Measurements from ENCODE around the gene ERLIN1.
A peak's percentile ranks its signal among the peaks of the same experiment; 100 is the strongest.

ERLIN1 gene

DNA sequence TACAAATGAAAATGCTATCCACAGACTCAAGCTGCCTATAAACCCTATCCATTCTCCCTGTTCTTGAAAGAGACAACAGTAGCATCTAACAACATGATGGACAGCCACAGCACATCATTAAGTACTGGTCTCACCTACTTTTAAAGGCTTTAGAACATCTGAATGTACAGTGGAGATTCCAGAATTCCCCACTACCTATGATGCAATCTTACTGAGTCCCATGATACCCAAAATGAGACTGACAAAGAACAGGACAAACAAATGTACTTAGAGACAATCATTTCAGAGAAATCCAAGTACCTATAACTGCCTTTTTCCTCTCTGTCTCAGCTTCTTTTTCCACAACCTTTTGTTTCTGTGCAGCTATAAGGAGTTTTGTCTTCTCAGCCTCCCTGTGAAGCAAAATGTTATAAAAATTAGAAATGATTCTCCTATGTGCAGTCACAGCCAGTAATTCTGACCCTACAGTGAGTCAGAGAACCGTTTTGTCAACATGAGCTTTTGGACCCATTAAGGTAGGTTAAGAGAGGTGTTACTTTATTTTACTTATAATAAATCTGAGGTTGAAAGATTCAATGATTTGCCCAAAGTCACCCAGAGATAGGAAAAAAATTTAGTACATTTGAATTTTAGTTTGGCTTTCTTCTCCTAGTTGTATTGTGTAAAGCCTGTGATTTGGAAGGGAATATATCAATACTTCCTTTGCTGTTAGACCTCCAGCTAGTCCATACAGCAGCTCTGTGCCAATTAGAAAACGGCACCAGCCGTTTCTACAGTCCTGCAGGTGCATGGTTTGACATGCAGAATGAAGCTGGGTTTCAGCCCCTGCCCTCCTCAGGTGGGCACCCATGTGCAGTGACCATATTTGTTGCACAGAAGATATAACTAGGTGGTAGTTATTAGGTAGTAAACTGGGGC is 21.9 kb downstream of the ERLIN1 start:
- no peak for DNase-seq (ENCODE audit: low read depth in 1 of 2, low spot score in 1 of 2)
- TF ChIP-seq JUND (IDR thresholded peaks at IDR 0.05; ENCODE audit: low read depth): no peak
- in situ Hi-C loops (cut with HindIII; ENCODE audit: low pct_unique_long_range_greater_than_20kb, low sequenced_read_pairs): no loop called here

DNA sequence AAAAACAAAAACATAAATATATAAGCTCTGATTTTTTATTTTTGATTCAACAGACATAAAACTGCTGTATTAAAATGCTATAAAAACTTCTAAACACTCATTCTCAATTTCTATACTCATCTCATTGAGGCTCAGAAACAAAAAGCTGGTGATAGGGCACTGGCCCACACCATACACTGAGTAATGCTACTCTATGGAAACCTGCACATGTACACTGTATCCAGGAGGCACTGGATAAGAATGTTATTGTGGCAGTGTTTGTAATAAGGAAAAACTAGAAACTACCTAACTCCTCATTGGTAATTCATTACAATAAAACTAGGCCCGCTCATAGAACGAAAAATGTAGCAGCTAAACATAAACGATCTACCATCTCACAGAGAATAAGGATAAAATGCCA is 23.1 kb downstream of the ERLIN1 start:
- TF ChIP-seq JUND (IDR thresholded peaks at IDR 0.05; ENCODE audit: low read depth): no peak
- in situ Hi-C loops (cut with HindIII; ENCODE audit: low pct_unique_long_range_greater_than_20kb, low sequenced_read_pairs): no loop called here
- DNase-seq (ENCODE audit: low read depth in 1 of 2, low spot score in 1 of 2): no peak

- no peak for DNase-seq (ENCODE audit: low read depth in 1 of 2, low spot score in 1 of 2)
- in situ Hi-C loops (cut with HindIII; ENCODE audit: low pct_unique_long_range_greater_than_20kb, low sequenced_read_pairs): no loop called here
- TF ChIP-seq JUND (IDR thresholded peaks at IDR 0.05; ENCODE audit: low read depth): no peak
Measured at GRCh38 chr10:100158044-100158805, 27.6 kb downstream of the ERLIN1 start.

DNA sequence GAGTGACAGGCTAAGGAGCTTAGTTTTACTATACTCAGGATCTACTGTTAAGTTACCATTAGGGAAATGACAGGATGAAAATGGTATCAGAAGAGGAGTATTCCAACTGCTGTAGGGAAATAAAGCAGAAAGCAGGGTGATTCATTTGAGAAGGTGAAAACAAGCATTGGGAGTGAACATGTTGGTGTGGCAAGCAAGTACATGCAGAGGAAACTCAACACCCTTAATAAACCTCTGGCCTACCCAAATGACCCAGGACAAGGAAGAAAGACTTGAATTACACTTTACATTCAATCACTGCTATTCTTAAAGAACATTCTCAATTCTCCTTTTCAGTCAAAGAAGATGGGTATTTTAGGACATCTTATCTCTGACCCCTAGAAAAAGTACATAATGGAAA is 28.7 kb downstream of the ERLIN1 start:
- in situ Hi-C loops (cut with HindIII; ENCODE audit: low pct_unique_long_range_greater_than_20kb, low sequenced_read_pairs): no loop called here
- DNase-seq (ENCODE audit: low read depth in 1 of 2, low spot score in 1 of 2): no peak
- no peak for TF ChIP-seq JUND (IDR thresholded peaks at IDR 0.05; ENCODE audit: low read depth)

DNA sequence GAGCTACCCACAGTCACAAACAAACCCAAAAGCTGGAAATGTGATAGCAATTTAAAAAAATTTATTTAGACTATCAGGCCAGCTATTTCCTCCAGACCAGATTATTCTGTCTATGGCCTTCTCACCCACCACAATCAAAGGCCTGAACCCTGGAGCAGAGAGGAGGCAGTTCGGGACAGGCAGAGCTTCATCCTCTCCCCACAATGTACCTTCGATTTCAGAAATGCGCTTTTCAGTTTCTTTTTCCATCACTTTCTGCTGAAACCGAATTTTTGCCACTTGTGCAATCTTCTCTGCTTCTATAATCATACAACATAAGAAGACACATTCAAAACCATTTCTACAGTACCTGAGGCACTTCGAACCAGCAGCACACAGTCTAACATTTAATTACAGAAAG is 29.9 kb downstream of the ERLIN1 start:
- in situ Hi-C loops (cut with HindIII; ENCODE audit: low pct_unique_long_range_greater_than_20kb, low sequenced_read_pairs): no loop called here
- no peak for TF ChIP-seq JUND (IDR thresholded peaks at IDR 0.05; ENCODE audit: low read depth)
- no peak for DNase-seq (ENCODE audit: low read depth in 1 of 2, low spot score in 1 of 2)

DNA sequence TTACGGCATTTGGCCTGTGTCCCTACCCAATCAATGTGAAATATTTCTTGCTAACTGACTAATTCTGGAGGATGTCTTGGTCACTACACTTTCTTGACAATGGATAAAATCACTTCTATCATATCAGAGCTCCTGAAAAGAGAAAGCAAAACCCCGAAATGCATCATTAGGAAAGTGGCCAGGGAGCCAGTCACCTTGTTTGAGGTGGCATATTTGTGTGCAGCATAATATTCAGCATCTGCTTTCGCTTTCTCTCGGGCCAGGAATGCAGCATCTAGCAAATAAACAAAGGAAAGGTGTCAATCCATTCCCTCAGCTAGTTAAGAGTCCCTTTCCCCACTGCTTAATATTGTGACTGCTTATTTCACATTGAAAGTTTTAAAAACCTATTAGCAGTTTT is 31.2 kb downstream of the ERLIN1 start:
- in situ Hi-C loops (cut with HindIII; ENCODE audit: low pct_unique_long_range_greater_than_20kb, low sequenced_read_pairs): no loop called here
- DNase-seq (ENCODE audit: low read depth in 1 of 2, low spot score in 1 of 2): no peak
- no peak for TF ChIP-seq JUND (IDR thresholded peaks at IDR 0.05; ENCODE audit: low read depth)

DNA sequence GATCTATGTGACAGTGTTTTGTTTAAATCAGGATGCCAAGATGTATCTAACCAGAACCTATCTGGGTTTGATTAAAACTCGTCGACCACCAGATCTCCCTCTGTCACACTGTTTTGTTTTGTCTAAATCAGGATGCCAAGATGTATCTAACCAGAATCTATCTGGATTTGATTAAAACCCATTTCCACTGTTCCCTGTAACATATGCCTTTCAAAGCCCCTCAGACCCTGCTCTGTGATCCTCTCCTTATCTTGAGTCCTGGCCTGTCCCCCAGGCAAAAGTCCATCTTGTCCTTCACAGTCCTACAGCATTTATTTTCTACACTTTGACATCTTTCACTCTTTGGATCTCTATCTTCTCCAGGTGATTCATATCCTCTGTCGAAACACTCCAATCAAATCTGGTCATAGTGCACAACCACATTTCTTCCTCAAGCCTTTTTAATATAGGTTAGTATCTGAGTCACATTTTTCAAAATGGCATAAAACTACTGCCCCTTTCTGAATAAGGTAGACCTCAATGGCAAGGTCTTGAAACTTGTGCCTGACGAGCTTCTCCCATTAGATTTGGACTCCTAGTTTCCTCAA is 32.5 kb downstream of the ERLIN1 start:
- DNase-seq (ENCODE audit: low read depth in 1 of 2, low spot score in 1 of 2): no peak
- in situ Hi-C loops (cut with HindIII; ENCODE audit: low pct_unique_long_range_greater_than_20kb, low sequenced_read_pairs): no loop called here
- no peak for TF ChIP-seq JUND (IDR thresholded peaks at IDR 0.05; ENCODE audit: low read depth)

DNA sequence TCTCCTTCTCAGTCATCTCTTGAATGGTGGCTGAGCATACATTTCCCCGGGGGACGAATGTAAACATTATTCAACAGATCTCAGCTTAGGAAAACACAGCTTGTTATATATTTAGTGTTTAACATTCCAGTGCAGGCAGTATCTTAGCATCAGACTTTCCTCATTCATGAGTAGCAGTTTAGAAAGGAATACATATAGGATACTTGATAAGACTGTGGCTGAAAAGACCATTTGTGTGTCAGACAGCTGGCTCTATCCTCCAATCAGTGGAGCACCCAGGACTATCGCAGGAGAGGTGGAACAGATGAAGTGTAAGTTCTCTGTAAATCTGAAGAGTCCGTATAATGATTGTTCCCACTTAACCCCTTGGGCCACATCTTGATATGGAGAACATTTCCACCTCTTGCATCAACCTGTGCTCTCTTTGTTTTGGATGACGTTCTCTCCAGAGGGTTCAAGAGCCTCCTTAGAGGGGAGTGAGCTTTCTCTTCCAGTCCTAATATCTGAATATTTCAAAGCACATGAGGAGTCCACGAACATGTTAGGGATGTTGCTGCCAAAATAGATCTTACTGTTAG is 34.0 kb downstream of the ERLIN1 start:
- in situ Hi-C loops (cut with HindIII; ENCODE audit: low pct_unique_long_range_greater_than_20kb, low sequenced_read_pairs): no loop called here
- no peak for TF ChIP-seq JUND (IDR thresholded peaks at IDR 0.05; ENCODE audit: low read depth)
- no peak for DNase-seq (ENCODE audit: low read depth in 1 of 2, low spot score in 1 of 2)

DNA sequence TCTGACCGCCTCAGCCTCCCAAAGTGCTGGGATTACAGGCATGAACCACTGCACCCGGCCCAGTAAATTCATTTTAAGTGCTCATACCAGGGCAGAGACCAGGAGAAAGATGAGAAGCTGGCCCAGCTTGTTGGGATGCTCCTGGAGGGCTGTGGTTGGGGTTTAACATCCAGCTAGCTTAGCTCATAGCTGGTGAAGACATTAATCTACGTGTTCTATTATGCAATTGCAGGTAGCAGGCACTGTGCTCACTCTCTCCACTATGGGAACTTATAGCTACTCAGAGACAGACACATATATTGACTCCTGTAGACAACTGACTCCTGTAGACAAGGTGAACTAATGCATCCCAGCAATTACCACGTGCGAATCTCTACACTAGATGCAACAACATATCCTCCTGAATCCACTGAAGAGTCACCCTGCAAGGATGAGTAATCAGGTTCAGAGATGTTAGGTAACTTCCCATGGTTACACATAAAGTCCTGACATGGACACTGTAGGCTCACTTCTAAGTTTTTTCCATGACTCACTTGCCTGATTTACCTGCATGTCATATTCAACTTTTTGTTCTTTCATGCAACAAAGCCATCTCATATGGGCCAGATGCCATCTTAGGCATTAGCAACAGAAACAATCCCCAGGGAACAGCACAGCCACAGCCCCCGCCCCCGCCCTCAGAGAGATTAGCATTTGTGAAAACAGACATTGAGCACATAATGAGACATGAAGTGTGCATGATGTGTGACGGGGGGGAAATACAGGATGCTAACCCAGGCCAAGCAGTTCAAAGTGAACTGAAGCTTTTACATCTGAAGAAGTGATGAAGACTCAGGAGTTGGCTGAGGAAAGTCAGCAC is 37.2 kb downstream of the ERLIN1 start:
- in situ Hi-C loops (cut with HindIII; ENCODE audit: low pct_unique_long_range_greater_than_20kb, low sequenced_read_pairs): no loop called here
- no peak for DNase-seq (ENCODE audit: low read depth in 1 of 2, low spot score in 1 of 2)
- TF ChIP-seq JUND (IDR thresholded peaks at IDR 0.05; ENCODE audit: low read depth): no peak

DNA sequence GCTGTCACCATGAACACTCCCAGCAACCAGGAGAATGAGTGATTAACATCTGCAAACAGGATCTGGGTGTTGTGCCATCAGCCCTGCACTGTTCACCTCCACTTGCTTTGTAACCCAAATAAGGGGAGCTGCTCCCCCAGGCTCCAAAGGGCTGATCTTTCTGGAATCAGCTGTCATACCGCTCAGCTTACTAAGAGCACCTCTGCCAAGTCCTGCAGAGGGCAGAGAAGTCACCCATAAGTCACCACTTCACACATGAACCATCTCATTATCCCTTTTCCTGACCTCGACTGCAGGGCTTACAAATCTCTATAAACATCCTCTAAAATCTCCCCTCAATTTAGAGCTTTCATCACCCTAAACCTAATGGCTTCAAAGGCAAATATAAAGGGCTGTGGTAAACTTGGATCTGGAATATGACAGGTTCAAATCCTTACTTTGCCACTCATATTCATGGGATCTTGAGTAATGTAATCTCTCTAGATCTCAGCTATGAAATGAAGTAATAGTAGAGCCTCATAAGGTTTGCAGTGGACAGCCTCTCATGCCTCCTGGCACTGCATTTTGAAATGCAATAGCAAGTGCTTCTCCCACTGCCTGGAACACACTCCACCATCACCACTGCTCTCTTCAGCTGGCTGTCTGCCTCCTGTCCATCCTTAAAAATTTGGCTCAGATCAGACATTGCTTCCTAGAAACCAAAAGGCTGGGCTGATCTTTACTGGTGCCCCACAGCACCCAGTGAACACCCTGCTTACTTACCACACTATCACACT is 38.8 kb downstream of the ERLIN1 start:
- no peak for TF ChIP-seq JUND (IDR thresholded peaks at IDR 0.05; ENCODE audit: low read depth)
- DNase-seq (ENCODE audit: low read depth in 1 of 2, low spot score in 1 of 2): peak in 1 of 2 experiments; percentile 23
- in situ Hi-C loops (cut with HindIII; ENCODE audit: low pct_unique_long_range_greater_than_20kb, low sequenced_read_pairs): no loop called here

GRCh38 chr10:100146398-100146797 is 39.4 kb downstream of the ERLIN1 start:
- in situ Hi-C loops (cut with HindIII; ENCODE audit: low pct_unique_long_range_greater_than_20kb, low sequenced_read_pairs): no loop called here

More at GRCh38 chr10:100146398-100146797, 39.4 kb downstream of the ERLIN1 start:
- DNase-seq (ENCODE audit: low read depth in 1 of 2, low spot score in 1 of 2): no peak
- no peak for TF ChIP-seq JUND (IDR thresholded peaks at IDR 0.05; ENCODE audit: low read depth)
